ENCODE measurements around the gene GOLIM4. TPM values are rescaled to one million over a fixed set of nuclear protein-coding genes. Genes with fewer than 3 reads are reported as not detected.

GOLIM4 gene
- total RNA-seq, 1 experiment from 2014 or later = 24.6 TPM

GRCh38 chr3:168088106-168088720 lies 7.5 kb downstream of the GOLIM4 start:
- no peak overlapping the region for H2BK120ac ChIP-seq (ENCODE audit: low read depth, low read length, poor library complexity, severe bottlenecking)
- H2AFZ ChIP-seq (ENCODE audit: low read length) = no peak overlapping the region
- H3K56ac ChIP-seq (ENCODE audit: insufficient read length, low read depth, low read length) = no peak overlapping the region
- Mint-ChIP-seq H3K27ac (no peak overlapping the region), H3K36me3 (ENCODE audit: insufficient read depth in 1 of 3, low read depth in 3 of 3) (no peaks in the 10 kb centered on the region), H3K9me3 (no peaks in the 10 kb centered on the region), H3K4me1 (peaks cover 44 to 50% of the 10 kb centered on the region in 2 experiments), H3K27me3 (ENCODE audit: low read depth) (no peaks in the 10 kb centered on the region), H3K4me3 (no peak overlapping the region)
- no peak overlapping the region for H4K8ac ChIP-seq (replicated peaks; ENCODE audit: insufficient read length, low read depth, low read length)
- no peak overlapping the region for H4K91ac ChIP-seq (ENCODE audit: insufficient read length, low read depth, low read length)
- H3K9ac ChIP-seq (ENCODE audit: extremely low read depth, insufficient read length, low read length) = no peak overlapping the region
- no peaks in the 10 kb centered on the region for H4K20me1 ChIP-seq (ENCODE audit: control insufficient read depth, insufficient read depth, insufficient read length)
- no peak overlapping the region for H3K4me2 ChIP-seq (ENCODE audit: insufficient read depth, insufficient read length, low read length)
- H3K14ac ChIP-seq (ENCODE audit: insufficient read depth, low read length) = no peak overlapping the region
- WGBS (ENCODE audit: extremely low coverage, insufficient read length, low lambda C conversion rate) = no CpG with 5 or more reads among the region's 3 CpGs
- H3K18ac ChIP-seq (ENCODE audit: insufficient read length, low read depth, low read length) = no peak overlapping the region
- H3K79me2 ChIP-seq (ENCODE audit: insufficient read depth, low read length) = peaks cover 5% of the 10 kb centered on the region; the same call in 1 of the 2 replicates
- no peaks in the 10 kb centered on the region for H3K27me3 ChIP-seq (ENCODE audit: insufficient read depth, low read length)
- H2BK20ac ChIP-seq (ENCODE audit: low read depth, low read length, poor library complexity, severe bottlenecking) = no peak overlapping the region
- no peak overlapping the region for H2BK12ac ChIP-seq (ENCODE audit: insufficient read length, low read depth, low read length)
- no peak overlapping the region for H4K5ac ChIP-seq (ENCODE audit: insufficient read length, low read depth, low read length)
- no peaks in the 10 kb centered on the region for H3K79me1 ChIP-seq (ENCODE audit: insufficient read depth, low read depth, low read length, poor library complexity, severe bottlenecking)
- H2BK5ac ChIP-seq (ENCODE audit: insufficient read length, low read length) = no peak overlapping the region
- no peak overlapping the region for H2BK15ac ChIP-seq (ENCODE audit: low read depth, low read length)
- H3K27ac ChIP-seq (ENCODE audit: insufficient read length, low read depth, low read length) = no peak overlapping the region
- no peaks in the 10 kb centered on the region for H3K23me2 ChIP-seq (ENCODE audit: insufficient read length, low read depth, low read length, poor library complexity, severe bottlenecking)
- H3T11ph ChIP-seq (ENCODE audit: low read length) = no peak overlapping the region
- H3K4me1 ChIP-seq (ENCODE audit: insufficient read depth, low read length) = peaks cover 8% of the 10 kb centered on the region
- no peak overlapping the region for H2AK5ac ChIP-seq (ENCODE audit: insufficient read length, low read length)
- DNase-seq = peak; percentile 56
- peak; percentile 63 for TF ChIP-seq CTCF (conservative IDR thresholded peaks at IDR 0.05)
- H3K9me3 ChIP-seq (ENCODE audit: control insufficient read depth, low read depth, low read length) = no peaks in the 10 kb centered on the region
- no peak overlapping the region for H3K23ac ChIP-seq (ENCODE audit: insufficient read length, low read depth, low read length)
- no peak overlapping the region for H3K4ac ChIP-seq (ENCODE audit: low read depth, low read length)
